Upper lobe of right lung (tissue), 1 donor: ENCODE results near the gene PGGHG. TPM values are rescaled to one million over a fixed set of nuclear protein-coding genes. Genes with fewer than 3 reads are reported as not detected.

Experiments
- ATAC-seq: fragments of 200-7000 bp; cut with Tn5 transposase; one replicate; pipeline ENCODE4 v1.9.1; 2020; ENCODE audit warnings: mild to moderate bottlenecking, moderate library complexity
- DNase-seq: peaks from one replicate; pipeline ENCODE4 v3.0.0-alpha.2; 2020
- H3K27ac ChIP-seq: fragments of 200-600 bp; one replicate; pipeline ENCODE4 v1.8.0; 2022
- H3K27me3 ChIP-seq: fragments of 200-600 bp; one replicate; pipeline ENCODE4 v1.8.0; 2022; ENCODE audit warnings: mild to moderate bottlenecking
- H3K36me3 ChIP-seq: fragments of 200-600 bp; one replicate; pipeline ENCODE4 v1.8.0; 2022
- H3K4me1 ChIP-seq: fragments of 200-600 bp; one replicate; pipeline ENCODE4 v1.8.0; 2022
- H3K4me3 ChIP-seq: fragments of 200-600 bp; one replicate; pipeline ENCODE4 v1.8.0; 2022; ENCODE audit warnings: mild to moderate bottlenecking
- H3K9me3 ChIP-seq: fragments of 200-600 bp; one replicate; pipeline ENCODE4 v1.8.0; 2022
- CTCF ChIP-seq: fragments of 200-600 bp; IDR thresholded peaks from one replicate; pipeline ENCODE4 v1.8.0; 2022; ENCODE audit warnings: antibody characterized with exemption
- intact Hi-C: fragments of 100-400 bp; cut with DNase I; formaldehyde crosslinking; loops from one replicate; pipeline ENCODE4 v1.11.0; 2022
- long read RNA-seq: library from polyadenylated mRNA; unstranded; transcript quantifications from one replicate; pipeline ENCODE4 v2.0.0, GENCODE V29; 2021
- total RNA-seq: library from RNA; stranded (reverse); fragmentation: NEBNext Ultra II Directional; extraction: Animal tissue kit (Norgen Biotek cat#: 25700); gene quantifications from one replicate; pipeline ENCODE4 v1.2.1, GENCODE V29; 2021
- donor health status: DM: no; HTN: yes; CAD: no; lungs with severe emphysema.

PGGHG gene
- 105 TPM for total RNA-seq
- long read RNA-seq, partial matches to known transcripts = 165 of 316 reads
- long read RNA-seq, other reads (novel, unspliced or antisense) = 148 of 316 reads

DNA sequence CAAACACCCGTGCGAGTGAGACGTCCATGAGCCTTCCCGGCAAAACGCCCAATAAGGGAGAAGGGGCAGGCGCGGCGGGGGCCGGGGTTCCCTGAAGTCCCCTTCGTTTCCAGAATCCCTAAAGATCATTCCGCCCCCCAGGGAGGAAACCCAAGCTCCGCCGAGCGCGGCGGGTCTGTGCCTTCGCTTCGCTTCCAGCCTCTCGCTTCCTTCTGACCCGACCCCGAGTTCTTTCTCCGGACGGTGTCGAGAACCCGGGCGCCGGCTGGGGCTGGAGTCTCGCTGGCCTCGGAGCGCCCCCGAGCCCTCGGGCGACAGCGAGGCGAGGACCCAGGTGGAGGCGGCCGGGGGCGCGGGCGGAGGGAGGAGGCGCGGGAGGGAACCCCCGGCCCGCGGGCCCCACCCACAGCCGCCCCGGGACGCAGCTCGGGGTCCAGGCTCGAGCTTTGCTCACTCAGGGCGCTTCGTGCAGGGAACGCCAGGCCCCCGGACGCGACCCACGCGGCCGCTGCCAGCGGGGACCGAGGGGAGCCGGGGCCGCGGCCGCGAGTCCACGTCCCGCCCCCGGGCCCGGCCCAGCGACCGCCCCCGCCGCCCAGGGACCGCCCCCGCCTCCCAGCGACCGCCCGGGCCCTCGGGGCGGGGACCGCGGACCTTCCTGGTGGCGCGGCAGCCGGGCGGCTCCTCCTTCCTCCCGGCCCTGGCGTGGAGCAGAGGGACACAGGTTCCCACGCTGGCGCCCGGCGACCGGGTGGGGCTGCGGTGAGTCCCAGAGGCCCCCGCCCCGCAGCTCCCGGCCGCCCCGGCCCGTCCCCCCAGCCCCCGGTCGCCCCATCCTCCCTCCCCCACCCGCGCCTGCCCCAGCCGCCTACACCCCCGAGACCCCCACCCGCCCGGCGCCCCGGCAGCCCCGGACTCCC lies at the start of gene PGGHG:
Gene PGGHG (plus strand): TSS at position 649 of the 920 bp plus-strand sequence. CDS start 691 bp downstream, outside the sequence.
- peak; percentile 88 for ATAC-seq
- DNase-seq = peak; percentile 91
- TF ChIP-seq CTCF = no peak
- Histone ChIP-seq H3K4me3 (peak within 1 kb of the TSS; percentile 69), H3K27me3 (peaks cover 23% of the 10 kb centered on the region), H3K9me3 (no peaks in the 10 kb centered on the region), H3K36me3 (peaks cover under 1% of the 10 kb centered on the region), H3K4me1 (peaks cover 18% of the 10 kb centered on the region), H3K27ac (peak within 1 kb of the TSS; percentile 55)
- intact Hi-C loops = no loop called here

GRCh38 chr11:240315-240714 lies 48.6 kb upstream of the PGGHG start:
- intact Hi-C loops = no loop called here
- no peak for TF ChIP-seq CTCF
- H3K4me3 ChIP-seq = no peak overlapping the region
- ATAC-seq (no peak), DNase-seq (no peak)
- no peaks in the 10 kb centered on the region for H3K27me3 ChIP-seq
- H3K36me3 ChIP-seq = peaks cover 61% of the 10 kb centered on the region
- peaks cover 19% of the 10 kb centered on the region for H3K4me1 ChIP-seq
- no peak overlapping the region for H3K27ac ChIP-seq
- no peaks in the 10 kb centered on the region for H3K9me3 ChIP-seq

DNA sequence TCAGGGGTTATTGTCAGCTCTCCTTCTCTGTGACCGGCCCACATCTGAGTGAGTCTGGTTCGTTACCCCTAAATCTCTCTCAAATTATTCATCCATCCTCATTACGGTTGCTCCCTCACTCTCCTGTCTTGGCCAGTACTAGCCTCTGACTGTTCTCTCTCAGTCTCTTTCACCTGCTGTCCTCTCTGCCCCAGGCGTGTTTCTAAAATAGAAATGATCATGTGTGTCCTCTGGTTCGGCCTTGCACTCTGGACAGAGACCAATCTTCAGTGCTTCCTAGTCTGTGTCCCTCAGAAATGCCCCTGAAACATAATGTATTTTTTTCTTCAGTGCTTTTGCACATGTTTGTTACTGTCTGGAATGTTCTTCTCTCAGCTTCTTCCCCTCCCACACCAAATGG lies 47.3 kb upstream of the PGGHG start:
- TF ChIP-seq CTCF = no peak
- Histone ChIP-seq H3K36me3 (peaks cover 72% of the 10 kb centered on the region), H3K4me3 (no peak overlapping the region), H3K9me3 (no peaks in the 10 kb centered on the region), H3K27me3 (no peaks in the 10 kb centered on the region), H3K4me1 (peaks cover 15% of the 10 kb centered on the region), H3K27ac (no peak overlapping the region)
- DNase-seq (no peak), ATAC-seq (no peak)
- intact Hi-C loops = no loop called here

- DNase-seq (no peak), ATAC-seq (no peak)
- intact Hi-C loops = no loop called here
- no peak for TF ChIP-seq CTCF
- H3K9me3 ChIP-seq = no peaks in the 10 kb centered on the region
- no peaks in the 10 kb centered on the region for H3K4me1 ChIP-seq
- H3K4me3 ChIP-seq = no peak overlapping the region
- peaks cover 89% of the 10 kb centered on the region for H3K36me3 ChIP-seq
- H3K27ac ChIP-seq = no peak overlapping the region
- no peaks in the 10 kb centered on the region for H3K27me3 ChIP-seq
Observed at GRCh38 chr11:244376-244775, 44.5 kb upstream of the PGGHG start.

DNA sequence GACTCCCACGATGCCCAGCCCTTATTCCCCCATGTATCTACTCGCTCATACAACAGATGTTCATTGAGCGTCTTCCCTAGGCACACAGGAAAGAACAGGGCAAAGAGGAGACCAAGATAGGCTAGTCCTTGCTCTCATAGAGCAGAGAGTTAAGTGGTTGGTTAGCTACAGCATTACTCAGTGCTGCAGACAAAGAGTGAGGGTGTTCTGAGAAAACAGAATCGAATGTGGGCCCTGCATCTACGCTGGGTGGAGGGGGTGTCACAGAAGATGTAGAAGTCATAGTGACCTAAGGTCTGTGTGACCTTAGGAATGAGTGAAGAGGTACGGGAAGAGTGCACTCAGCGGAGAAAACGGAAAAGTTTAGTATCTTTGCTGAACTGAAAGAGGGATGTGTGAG lies 39.9 kb upstream of the PGGHG start:
- Histone ChIP-seq H3K36me3 (peaks cover 91% of the 10 kb centered on the region), H3K27ac (no peak overlapping the region), H3K4me3 (no peak overlapping the region), H3K9me3 (no peaks in the 10 kb centered on the region), H3K27me3 (no peaks in the 10 kb centered on the region), H3K4me1 (no peaks in the 10 kb centered on the region)
- ATAC-seq = no peak
- intact Hi-C loops = no loop called here
- DNase-seq = no peak
- no peak for TF ChIP-seq CTCF
